ENCODE measurements around the gene GLYATL1B.

The GLYATL1B gene

GRCh38 chr11:59144096-59144495, 58.0 kb downstream of the GLYATL1B start:
- no peak overlapping the region for H3K4me3 ChIP-seq (ENCODE audit: low read depth, low read length)

Measured in iPS-11a (cell line).